Keratinocyte (primary cell): ENCODE data around the gene MOCS1.

Source experiments
- CTCF ChIP-seq, 3 experiments: IDR thresholded peaks in 1 of 3; conservative IDR thresholded peaks in 1 of 3; optimal IDR thresholded peaks in 1 of 3; 2 replicates in 2 of 3; 3 replicates in 1 of 3; pipeline versions ENCODE3 to v1.5.1; 2011; ENCODE audit warnings: low read length in 3 of 3, mild to moderate bottlenecking in 3 of 3, moderate library complexity in 2 of 3, control low read depth in 1 of 3, inconsistent platforms in 1 of 3; ENCODE audit not compliant: insufficient read depth in 2 of 3; ENCODE audit errors: extremely low read depth in 1 of 3
- EZH2 ChIP-seq: IDR thresholded peaks from one replicate; pipeline ENCODE4 v1.6.1; 2012; ENCODE audit warnings: inconsistent platforms, mild to moderate bottlenecking, low read length, moderate library complexity

- TF ChIP-seq CTCF (optimal IDR thresholded peaks at IDR 0.05 in 1 of 3, IDR thresholded peaks at IDR 0.05 in 1 of 3, conservative IDR thresholded peaks at IDR 0.05 in 1 of 3; ENCODE audit: extremely low read depth in 1 of 3, insufficient read depth in 2 of 3, low read length in 3 of 3) = no peak
- no peak for TF ChIP-seq EZH2
Observed at GRCh38 chr6:39923861-39924260, 10.4 kb downstream of the MOCS1 start.
